Measurements from ENCODE around the gene SSNA1.

Gene SSNA1

GRCh38 chr9:137184881-137185660 lies 3.4 kb upstream of the SSNA1 start:
- no peak for TF ChIP-seq CTCF (IDR thresholded peaks at IDR 0.05; ENCODE audit: low read depth, low read length)
- no peak for DNase-seq (ENCODE audit: low read depth in 2 of 2)
- no peak overlapping the region for H3K4me3 ChIP-seq (replicated peaks in 1 of 2; ENCODE audit: low read depth in 2 of 2, low read length in 2 of 2)

- DNase-seq (ENCODE audit: low read depth in 2 of 2): no peak
- TF ChIP-seq CTCF (IDR thresholded peaks at IDR 0.05; ENCODE audit: low read depth, low read length): no peak
- H3K4me3 ChIP-seq (replicated peaks in 1 of 2; ENCODE audit: low read depth in 2 of 2, low read length in 2 of 2): no peak overlapping the region
These were observed 2.6 kb upstream of the SSNA1 start for GRCh38 chr9:137185921-137186320.

- H3K4me3 ChIP-seq (replicated peaks in 1 of 2; ENCODE audit: low read depth in 2 of 2, low read length in 2 of 2): no peak overlapping the region
- no peak for TF ChIP-seq CTCF (IDR thresholded peaks at IDR 0.05; ENCODE audit: low read depth, low read length)
- DNase-seq (ENCODE audit: low read depth in 2 of 2): no peak
These were observed 2.1 kb upstream of the SSNA1 start for GRCh38 chr9:137186385-137186784.

- H3K4me3 ChIP-seq (replicated peaks in 1 of 2; ENCODE audit: low read depth in 2 of 2, low read length in 2 of 2): peak overlapping the region; percentile 95 to 99
- no peak for TF ChIP-seq CTCF (IDR thresholded peaks at IDR 0.05; ENCODE audit: low read depth, low read length)
- DNase-seq (ENCODE audit: low read depth in 2 of 2): no peak
These were observed 1.1 kb upstream of the SSNA1 start for GRCh38 chr9:137187386-137187785.

- DNase-seq (ENCODE audit: low read depth in 2 of 2): no peak
- peak overlapping the region; percentile 95 to 99 for H3K4me3 ChIP-seq (replicated peaks in 1 of 2; ENCODE audit: low read depth in 2 of 2, low read length in 2 of 2)
- TF ChIP-seq CTCF (IDR thresholded peaks at IDR 0.05; ENCODE audit: low read depth, low read length): no peak
These were observed 388 bp upstream of the SSNA1 start for GRCh38 chr9:137188086-137188489.

- no peak for DNase-seq (ENCODE audit: low read depth in 2 of 2)
- no peak for TF ChIP-seq CTCF (IDR thresholded peaks at IDR 0.05; ENCODE audit: low read depth, low read length)
- H3K4me3 ChIP-seq (replicated peaks in 1 of 2; ENCODE audit: low read depth in 2 of 2, low read length in 2 of 2): peak overlapping the region; percentile 95 to 99
These were observed 1.1 kb downstream of the SSNA1 start for GRCh38 chr9:137189297-137190295.

All from cardiac fibroblast (primary cell).